ENCODE results near the gene KRTAP1-4. TPM values are rescaled to one million over a fixed set of nuclear protein-coding genes. Genes with fewer than 3 reads are reported as not detected.
"Not testable (repeated sequence)": the region's sequence is repeated elsewhere in the genome, so short reads cannot be mapped to it uniquely, and the experiment has no call there.

Gene KRTAP1-4
- total RNA-seq, 4 donors from 2014 or later: not detected

GRCh38 chr17:41001795-41002194 lies 28.2 kb downstream of the KRTAP1-4 start:
- no peak for TF ChIP-seq CTCF (IDR thresholded peaks at IDR 0.05)
- no peak for ATAC-seq (ENCODE audit: low FRiP score)
- no peak for DNase-seq (ENCODE audit: low spot score)

- not testable (repeated sequence) for DNase-seq (ENCODE audit: low spot score); ATAC-seq (ENCODE audit: low FRiP score)
Observed at GRCh38 chr17:40999563-40999962, 30.4 kb downstream of the KRTAP1-4 start, which contains the start of gene KRTAP3-2. KRTAP3-2 (minus strand) TSS chr17:40999906; CDS start chr17:40999853, 53 bp downstream.

GRCh38 chr17:40997361-40997760 lies 32.6 kb downstream of the KRTAP1-4 start:
- ATAC-seq (ENCODE audit: low FRiP score) (no peak), DNase-seq (ENCODE audit: low spot score) (no peak)
- TF ChIP-seq CTCF (IDR thresholded peaks at IDR 0.05): no peak

- no peak for TF ChIP-seq CTCF (IDR thresholded peaks at IDR 0.05)
- no peak for ATAC-seq (ENCODE audit: low FRiP score)
- DNase-seq (ENCODE audit: low spot score): no peak
Observed at GRCh38 chr17:40996829-40997228, 33.2 kb downstream of the KRTAP1-4 start.

- no peak for ATAC-seq (ENCODE audit: low FRiP score)
- no peak for TF ChIP-seq CTCF (IDR thresholded peaks at IDR 0.05)
- no peak for DNase-seq (ENCODE audit: low spot score)
Observed at GRCh38 chr17:40995116-40995515, 34.9 kb downstream of the KRTAP1-4 start.

GRCh38 chr17:40993839-40994238 lies 36.2 kb downstream of the KRTAP1-4 start, which contains the start of gene KRTAP3-3:
KRTAP3-3 (minus strand) TSS chr17:40994164; CDS start chr17:40994097, 67 bp downstream.
- DNase-seq (ENCODE audit: low spot score): no peak
- ATAC-seq (ENCODE audit: low FRiP score): no peak
- TF ChIP-seq CTCF (IDR thresholded peaks at IDR 0.05): no peak

GRCh38 chr17:40993084-40993483 lies 36.9 kb downstream of the KRTAP1-4 start:
- ATAC-seq (ENCODE audit: low FRiP score) (no peak), DNase-seq (ENCODE audit: low spot score) (no peak)
- no peak for TF ChIP-seq CTCF (IDR thresholded peaks at IDR 0.05)

GRCh38 chr17:40992666-40993065 lies 37.3 kb downstream of the KRTAP1-4 start:
- no peak for ATAC-seq (ENCODE audit: low FRiP score)
- no peak for TF ChIP-seq CTCF (IDR thresholded peaks at IDR 0.05)
- no peak for DNase-seq (ENCODE audit: low spot score)

Measured in omental fat pad (tissue), 4 donors.